Measurements from ENCODE around the gene CDKAL1.
"Not testable (repeated sequence)": the region's sequence is repeated elsewhere in the genome, so short reads cannot be mapped to it uniquely, and the experiment has no call there.

Gene CDKAL1

GRCh38 chr6:21050935-21051334 lies 516.7 kb downstream of the CDKAL1 start:
- Histone ChIP-seq H3K79me2 (no peaks in the 10 kb centered on the region), H2AFZ (no peak overlapping the region), H3K9me3 (ENCODE audit: control insufficient read depth, low read length) (no peaks in the 10 kb centered on the region), H3K4me3 (ENCODE audit: low read depth, low read length) (no peak overlapping the region), H3K27me3 (ENCODE audit: control insufficient read depth, insufficient read depth, low read length) (no peaks in the 10 kb centered on the region), H3K4me2 (ENCODE audit: low read length) (no peak overlapping the region), H3K27ac (no peak overlapping the region), H3K36me3 (ENCODE audit: control insufficient read depth, insufficient read depth, low read length) (no peaks in the 10 kb centered on the region), H3K9ac (no peak overlapping the region), H3K4me1 (no peaks in the 10 kb centered on the region)
- no peak for TF ChIP-seq CTCF (IDR thresholded peaks at IDR 0.05)

- Histone ChIP-seq H3K4me2 (ENCODE audit: low read length) (no peak overlapping the region), H3K27ac (no peak overlapping the region), H3K9ac (no peak overlapping the region), H3K4me1 (no peaks in the 10 kb centered on the region), H3K36me3 (ENCODE audit: control insufficient read depth, insufficient read depth, low read length) (no peaks in the 10 kb centered on the region), H3K9me3 (ENCODE audit: control insufficient read depth, low read length) (no peaks in the 10 kb centered on the region), H2AFZ (no peak overlapping the region), H3K27me3 (ENCODE audit: control insufficient read depth, insufficient read depth, low read length) (no peaks in the 10 kb centered on the region), H3K4me3 (ENCODE audit: low read depth, low read length) (no peak overlapping the region), H3K79me2 (no peaks in the 10 kb centered on the region)
- TF ChIP-seq CTCF (IDR thresholded peaks at IDR 0.05) = no peak
Observed at GRCh38 chr6:21051777-21052176, 517.5 kb downstream of the CDKAL1 start.

- TF ChIP-seq CTCF (IDR thresholded peaks at IDR 0.05) = no peak
- no peaks in the 10 kb centered on the region for H3K4me1 ChIP-seq
- H3K36me3 ChIP-seq (ENCODE audit: control insufficient read depth, insufficient read depth, low read length) = no peaks in the 10 kb centered on the region
Observed at GRCh38 chr6:21053612-21054011, 519.4 kb downstream of the CDKAL1 start.

GRCh38 chr6:21055480-21055879 lies 521.2 kb downstream of the CDKAL1 start:
- not testable (repeated sequence) for H3K27ac ChIP-seq; H2AFZ ChIP-seq; H3K4me1 ChIP-seq; H3K9me3 ChIP-seq (ENCODE audit: control insufficient read depth, low read length); H3K79me2 ChIP-seq; H3K4me3 ChIP-seq (ENCODE audit: low read depth, low read length); H3K36me3 ChIP-seq (ENCODE audit: control insufficient read depth, insufficient read depth, low read length); H3K4me2 ChIP-seq (ENCODE audit: low read length); H3K27me3 ChIP-seq (ENCODE audit: control insufficient read depth, insufficient read depth, low read length); H3K9ac ChIP-seq

More at GRCh38 chr6:21053612-21054011, 519.4 kb downstream of the CDKAL1 start:
- Histone ChIP-seq H3K9ac (no peak overlapping the region), H3K27me3 (ENCODE audit: control insufficient read depth, insufficient read depth, low read length) (no peaks in the 10 kb centered on the region), H3K27ac (no peak overlapping the region), H2AFZ (no peak overlapping the region), H3K4me2 (ENCODE audit: low read length) (no peak overlapping the region), H3K4me3 (ENCODE audit: low read depth, low read length) (no peak overlapping the region), H3K9me3 (ENCODE audit: control insufficient read depth, low read length) (no peaks in the 10 kb centered on the region), H3K79me2 (no peaks in the 10 kb centered on the region)

GRCh38 chr6:21061892-21062291 lies 527.6 kb downstream of the CDKAL1 start:
- no peak for TF ChIP-seq CTCF (IDR thresholded peaks at IDR 0.05)
- Histone ChIP-seq H3K27me3 (ENCODE audit: control insufficient read depth, insufficient read depth, low read length) (no peaks in the 10 kb centered on the region), H2AFZ (no peak overlapping the region)

More at GRCh38 chr6:21061892-21062291, 527.6 kb downstream of the CDKAL1 start:
- Histone ChIP-seq H3K36me3 (ENCODE audit: control insufficient read depth, insufficient read depth, low read length) (no peaks in the 10 kb centered on the region), H3K79me2 (no peaks in the 10 kb centered on the region), H3K9me3 (ENCODE audit: control insufficient read depth, low read length) (no peaks in the 10 kb centered on the region), H3K4me3 (ENCODE audit: low read depth, low read length) (no peak overlapping the region), H3K4me2 (ENCODE audit: low read length) (no peak overlapping the region), H3K9ac (no peak overlapping the region), H3K27ac (no peak overlapping the region), H3K4me1 (no peaks in the 10 kb centered on the region)

All from parathyroid adenoma (tissue), 2 donors.